Raji (cell line): Measurements from ENCODE around the gene NR1H3.
A peak's percentile ranks its signal among the peaks of the same experiment; 100 is the strongest.

Source experiments
- POLR2A ChIP-seq: IDR thresholded peaks from 2 replicates; pipeline ENCODE4 v1.6.1; 2011; ENCODE audit warnings: low read depth, low read length, control low read depth; ENCODE audit not compliant: insufficient read depth

NR1H3 gene

DNA sequence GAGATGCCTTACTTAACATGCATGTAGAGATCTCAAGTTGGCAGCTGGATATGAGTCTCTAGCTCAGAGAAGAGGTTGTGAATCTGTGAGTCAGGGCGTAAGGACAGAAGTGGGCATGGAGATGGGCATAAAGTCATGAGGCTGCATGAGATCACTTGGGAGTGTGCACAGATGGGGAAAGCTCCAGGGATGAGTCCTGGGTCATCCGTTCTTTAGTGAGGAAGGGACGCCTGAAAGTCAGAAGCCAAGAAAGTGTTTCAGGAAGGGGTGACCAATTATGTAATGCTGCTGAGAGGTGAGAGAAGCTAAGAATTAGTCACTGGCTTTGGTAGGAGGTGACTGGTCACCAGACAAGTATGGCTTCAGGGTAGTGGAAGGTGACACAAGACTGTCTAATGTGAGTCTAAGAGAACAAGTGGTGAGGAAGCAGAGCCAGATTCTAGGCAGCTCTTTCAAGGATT, 15.9 kb upstream of the NR1H3 start:
- TF ChIP-seq POLR2A: no peak

DNA sequence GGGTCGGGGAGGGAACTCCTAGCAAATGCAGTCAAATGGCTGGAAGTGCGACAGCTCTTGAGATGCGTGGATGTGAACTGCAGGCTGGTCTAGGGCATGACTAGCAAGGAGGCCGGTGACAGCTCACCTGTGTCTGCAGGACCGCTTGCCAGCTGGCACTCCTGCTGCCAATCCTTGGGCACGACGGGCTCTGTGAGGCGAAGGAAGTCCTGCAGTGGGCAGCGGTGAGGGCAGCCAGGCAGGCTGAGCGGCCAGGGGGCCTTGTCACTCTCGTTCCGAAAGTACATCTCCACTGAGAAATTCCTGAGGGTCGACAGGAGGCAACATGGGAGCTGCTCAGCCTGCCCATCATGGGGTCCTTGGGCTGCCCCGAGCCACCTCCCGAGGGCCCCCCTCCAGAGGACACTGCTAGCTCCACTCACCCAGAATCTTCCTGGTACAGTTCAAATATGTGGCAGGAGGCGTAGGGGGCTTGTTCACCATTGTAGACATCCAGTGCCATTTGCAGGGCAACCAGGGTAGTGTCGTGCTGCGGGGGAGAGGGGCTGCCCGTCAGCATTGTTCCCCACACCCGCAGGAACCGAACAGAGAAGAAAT, 15.1 kb upstream of the NR1H3 start:
- no peak for TF ChIP-seq POLR2A

DNA sequence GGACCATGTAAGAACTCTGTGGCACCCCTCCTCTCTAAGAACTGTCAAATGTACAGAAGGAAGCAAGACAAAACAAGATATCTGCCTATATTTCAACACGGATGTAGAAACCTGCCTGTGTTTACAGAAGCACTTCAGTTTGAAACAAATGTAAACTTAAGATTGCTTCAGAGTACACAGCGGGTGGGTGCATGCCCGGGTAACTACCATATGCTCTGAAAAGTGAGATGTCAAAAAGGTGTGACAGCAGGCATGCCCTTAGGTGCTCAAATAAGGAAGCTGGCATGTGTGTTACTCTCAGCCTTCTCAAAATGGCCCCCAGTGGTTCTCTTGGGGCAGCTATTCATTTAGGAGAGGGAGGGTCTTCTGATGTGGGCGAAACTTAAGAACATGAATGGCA, 14.3 kb upstream of the NR1H3 start:
- TF ChIP-seq POLR2A: no peak

DNA sequence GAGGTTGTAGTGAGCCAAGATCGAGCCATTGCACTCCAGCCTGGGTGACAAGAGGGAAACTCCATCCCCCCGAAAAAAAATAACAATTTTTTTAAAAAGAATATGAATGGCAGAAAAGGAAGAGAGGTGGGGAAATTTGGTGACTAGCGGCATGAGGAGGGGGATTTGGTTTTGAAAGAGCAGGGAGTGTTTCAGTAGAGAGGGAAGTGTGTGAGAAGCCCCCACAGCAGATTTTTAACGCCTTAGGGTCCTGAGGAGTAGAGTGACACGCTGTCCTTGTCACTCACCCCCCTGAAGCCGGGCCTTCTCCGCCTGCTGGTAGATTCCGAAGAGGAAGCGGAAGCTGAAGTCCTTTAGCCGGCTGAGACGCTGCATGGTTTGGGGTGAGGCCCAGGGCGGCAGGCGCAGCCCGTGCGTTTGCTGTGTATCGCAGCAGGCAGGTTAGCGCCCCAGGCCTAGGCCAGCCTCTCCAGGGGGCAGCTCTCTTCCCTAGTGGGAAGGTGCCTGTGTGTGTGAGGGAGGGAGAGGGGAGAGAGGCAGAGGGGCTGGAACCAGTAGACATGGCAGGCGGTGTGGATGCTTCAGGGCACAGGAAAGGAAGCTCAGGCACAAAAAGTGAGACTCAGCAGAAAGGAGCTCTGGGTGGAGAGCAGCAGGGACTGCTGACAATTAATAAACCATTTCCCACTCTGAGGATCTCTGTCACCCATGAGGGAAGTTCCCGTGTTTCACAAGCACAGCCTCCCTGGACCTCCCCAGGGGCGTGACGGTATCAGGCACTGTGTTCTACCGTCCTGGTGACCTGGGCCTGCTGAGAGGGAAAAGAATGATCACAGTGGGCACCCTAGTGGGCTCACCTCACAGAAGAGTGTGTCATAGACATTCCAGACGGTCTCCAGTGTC, 13.1 kb upstream of the NR1H3 start:
- no peak for TF ChIP-seq POLR2A

DNA sequence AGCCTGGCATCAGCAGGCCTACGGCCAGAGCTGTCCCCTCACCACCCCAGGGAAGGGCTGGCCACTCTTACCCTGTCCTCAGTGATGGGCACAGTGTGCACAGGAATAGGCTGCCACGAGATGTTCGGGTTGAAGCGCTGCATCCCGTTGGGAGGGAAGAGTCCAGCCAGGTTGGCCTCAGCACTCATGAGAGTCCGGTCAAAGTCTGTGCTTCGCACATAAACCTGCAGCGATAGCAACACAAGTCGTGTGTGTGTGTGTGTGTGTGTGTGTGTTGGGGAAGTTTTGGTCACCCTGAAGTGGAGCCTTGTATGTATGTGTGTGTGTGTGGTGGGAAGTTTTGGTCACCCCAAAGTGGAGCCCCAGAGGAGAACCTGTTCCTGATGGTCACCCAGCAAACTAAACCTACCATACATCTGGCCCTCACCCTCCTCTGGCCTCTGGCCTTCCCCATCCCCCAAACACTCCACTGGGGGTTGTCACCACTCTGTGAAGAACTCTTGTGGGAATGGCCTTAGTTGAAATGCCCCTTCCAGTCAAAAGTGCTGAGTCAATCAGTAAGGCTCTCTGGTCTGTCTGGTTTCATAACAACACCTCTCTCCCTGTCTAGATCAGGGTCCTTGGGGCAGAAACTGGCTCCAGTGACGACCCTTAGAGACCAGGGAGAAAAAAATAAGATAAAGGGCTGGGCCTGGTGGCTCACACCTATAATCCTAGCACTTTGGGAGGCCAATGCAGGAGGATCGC, 12.0 kb upstream of the NR1H3 start:
- no peak for TF ChIP-seq POLR2A

DNA sequence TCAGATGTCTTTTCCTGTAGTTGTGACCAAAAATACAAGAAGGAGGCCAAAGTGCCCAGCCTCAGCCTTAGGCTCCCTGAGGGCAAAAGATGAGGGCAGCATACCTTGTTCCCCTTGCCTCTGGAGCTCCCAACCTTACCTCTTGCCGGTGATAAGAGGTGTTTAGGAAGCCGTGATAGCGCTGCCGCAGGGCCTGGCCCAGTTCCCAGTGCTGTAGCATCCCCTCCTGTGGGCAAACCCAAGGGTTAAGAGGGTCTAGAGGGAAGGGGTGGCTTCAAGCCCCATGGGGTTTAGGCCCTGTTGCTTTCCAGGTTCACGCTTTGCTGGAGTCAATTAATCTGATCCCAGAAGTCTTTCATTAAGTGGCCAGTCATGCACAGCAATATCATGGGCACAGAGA, 10.3 kb upstream of the NR1H3 start:
- TF ChIP-seq POLR2A: no peak

DNA sequence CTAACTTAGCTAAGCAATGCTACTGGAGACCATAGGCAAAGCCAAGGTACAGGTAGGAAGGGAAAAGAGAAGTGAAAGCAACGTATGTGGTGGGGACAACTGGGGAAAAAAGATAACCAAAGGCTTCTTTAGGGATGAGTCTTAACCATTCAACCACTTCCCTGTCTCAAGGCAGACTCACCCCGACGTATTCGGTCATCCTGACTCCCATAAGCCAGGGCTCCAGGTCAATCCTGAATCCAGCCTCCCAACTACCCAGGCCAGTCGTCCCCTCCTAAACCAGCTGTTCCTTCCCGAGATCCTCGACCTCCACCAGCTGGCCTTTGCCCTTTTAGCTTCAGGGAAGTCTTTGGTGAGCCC, 9.5 kb upstream of the NR1H3 start:
- no peak for TF ChIP-seq POLR2A

DNA sequence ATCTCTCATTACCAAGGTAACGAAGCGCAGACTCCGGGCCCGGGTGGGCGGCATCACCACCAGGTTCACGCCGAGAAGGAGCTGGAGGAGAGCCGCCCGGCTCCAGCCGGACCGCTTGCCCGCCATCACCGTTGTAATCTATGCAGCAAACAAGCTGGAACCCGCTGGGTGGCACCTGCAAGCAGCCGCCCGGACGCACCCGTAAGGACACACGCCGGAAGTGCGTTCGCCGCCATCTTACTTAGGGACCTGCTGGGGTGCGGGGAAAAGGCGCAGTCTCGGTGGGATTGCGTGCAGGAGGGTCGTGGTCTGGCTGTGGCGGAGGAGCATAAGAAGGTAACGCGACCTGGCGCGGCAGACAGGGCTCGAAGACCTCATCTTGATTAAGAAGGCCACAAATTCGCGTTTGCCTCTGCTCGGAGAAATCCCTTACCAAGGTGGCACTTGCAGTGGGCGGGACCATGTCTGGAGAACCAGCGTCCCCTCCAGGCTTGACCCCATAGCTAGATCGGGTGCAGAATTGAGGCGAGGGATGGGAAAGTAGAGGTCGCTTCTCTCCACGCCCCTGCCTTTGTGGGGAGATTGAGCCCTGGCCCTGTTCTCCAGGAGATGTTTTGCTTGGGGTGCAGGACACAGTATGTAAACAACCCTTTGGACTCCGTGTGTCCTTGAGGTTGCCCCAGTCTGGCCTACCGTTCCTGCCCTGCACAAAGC, 9.0 kb upstream of the NR1H3 start, which contains the start of gene ACP2:
Gene ACP2 (minus strand): TSS at position 151 of the 714 bp plus-strand sequence. CDS start 25 bp downstream, at position 126.
- TF ChIP-seq POLR2A: peak; percentile 98

DNA sequence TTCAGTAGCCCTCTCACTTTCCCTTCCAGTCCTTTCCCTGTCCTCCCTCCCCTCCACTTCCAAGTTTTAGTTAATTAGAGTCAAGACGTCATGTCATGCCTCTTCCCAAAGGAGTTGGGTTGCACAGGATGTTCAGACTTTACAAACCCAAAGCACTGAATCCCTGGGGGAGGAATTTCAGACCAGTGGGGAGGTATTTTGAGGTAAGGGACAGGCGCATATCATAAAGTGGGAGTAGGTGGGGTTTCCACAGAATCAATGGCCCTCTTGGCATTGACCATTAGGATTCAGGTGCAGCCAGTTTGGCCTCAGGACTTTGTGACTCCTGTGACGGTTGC, 8.4 kb upstream of the NR1H3 start:
- no peak for TF ChIP-seq POLR2A

DNA sequence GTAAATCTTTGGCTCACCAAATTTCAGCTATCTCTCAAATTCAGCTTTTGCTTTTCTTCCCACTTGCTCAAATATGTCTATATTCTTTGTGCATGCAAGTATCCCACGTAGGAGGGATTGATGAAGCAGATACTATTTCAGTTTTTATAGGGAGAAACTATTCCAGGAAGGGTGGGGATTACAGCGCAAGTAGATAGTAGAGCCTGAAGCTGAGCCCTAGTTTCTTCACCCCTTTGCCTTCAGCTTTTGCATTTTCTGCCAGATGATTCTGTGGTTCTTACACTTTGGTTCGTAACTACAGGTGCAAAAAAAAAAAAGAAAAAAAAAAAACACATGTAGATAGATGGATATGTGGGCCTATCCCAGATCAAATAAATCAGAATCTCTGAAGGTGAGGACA, 6.0 kb upstream of the NR1H3 start:
- no peak for TF ChIP-seq POLR2A

DNA sequence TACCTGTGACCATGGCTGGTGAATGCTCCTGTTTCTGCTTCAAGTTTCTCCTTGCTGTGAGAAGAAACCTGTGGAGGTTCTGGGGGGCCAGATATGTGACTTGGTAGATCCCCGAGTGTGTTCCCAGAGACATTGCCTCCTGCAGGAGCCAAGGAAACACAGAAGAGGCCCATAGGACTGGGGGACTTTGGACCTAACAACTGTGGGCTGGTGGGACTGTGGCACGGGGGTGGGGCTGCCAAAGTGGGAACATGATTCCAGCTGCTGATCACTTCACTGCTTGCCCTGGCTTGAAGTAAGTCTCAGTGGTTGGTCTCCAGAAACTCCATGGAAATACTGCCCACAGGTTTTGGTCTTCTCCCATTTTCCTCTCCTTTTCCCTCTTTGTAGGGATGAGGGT, 4.1 kb upstream of the NR1H3 start:
- no peak for TF ChIP-seq POLR2A

DNA sequence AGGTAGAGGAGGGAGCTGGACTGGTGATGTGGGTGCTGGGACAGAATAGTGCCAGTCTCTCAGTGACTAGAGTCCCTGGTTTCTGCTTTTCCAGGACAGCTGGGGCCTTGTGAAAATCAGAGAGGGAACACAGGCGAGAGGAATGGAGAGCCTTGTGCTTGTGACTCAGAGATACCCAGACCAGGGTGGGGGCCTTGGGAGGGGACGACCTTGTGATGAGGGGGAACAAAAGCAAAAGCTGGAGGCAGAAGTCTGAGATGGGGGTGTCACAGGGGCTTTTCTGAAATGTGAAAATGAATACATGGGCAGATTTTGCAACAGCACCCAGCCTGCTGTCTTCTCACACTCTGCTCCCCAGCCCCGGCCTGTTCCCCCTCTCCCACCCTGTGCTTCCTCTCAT, 3.4 kb upstream of the NR1H3 start:
- TF ChIP-seq POLR2A: no peak

DNA sequence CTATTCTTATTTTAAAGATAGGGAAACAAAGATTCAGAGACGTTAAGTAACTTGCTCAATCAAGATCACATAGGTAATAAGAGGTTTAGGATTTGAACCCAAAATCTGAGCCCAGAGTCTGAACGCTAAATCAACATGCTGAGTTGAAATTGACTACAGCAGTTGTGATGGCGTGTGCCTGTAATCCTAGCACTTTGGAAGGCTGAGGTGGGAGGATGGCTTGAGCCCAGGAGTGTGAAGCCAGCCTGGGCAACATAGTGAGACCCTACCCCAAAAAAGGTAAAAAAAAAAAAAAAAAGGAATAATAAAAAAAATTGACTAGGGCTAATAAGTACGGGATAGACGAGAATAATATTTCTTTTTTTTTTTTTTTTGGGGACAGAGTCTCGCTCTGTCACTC, 1.4 kb upstream of the NR1H3 start:
- TF ChIP-seq POLR2A: no peak

DNA sequence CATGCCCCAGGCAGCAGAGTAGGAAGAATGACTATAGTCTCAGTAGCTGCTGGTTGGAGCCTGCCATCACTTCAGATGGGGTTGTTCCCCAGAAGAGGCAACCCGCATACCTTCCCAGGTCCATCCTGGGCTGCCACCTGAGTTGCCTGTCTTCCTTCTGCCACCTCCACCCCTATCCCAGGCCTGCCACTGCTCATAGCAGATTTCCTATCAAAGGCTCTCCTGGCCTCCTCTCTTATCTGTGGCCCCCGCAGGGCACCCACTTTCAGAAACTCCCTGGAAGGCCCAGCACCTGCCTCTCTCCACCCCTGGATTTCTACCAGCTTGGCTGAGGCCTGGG, 649 bp upstream of the NR1H3 start:
- TF ChIP-seq POLR2A: no peak

DNA sequence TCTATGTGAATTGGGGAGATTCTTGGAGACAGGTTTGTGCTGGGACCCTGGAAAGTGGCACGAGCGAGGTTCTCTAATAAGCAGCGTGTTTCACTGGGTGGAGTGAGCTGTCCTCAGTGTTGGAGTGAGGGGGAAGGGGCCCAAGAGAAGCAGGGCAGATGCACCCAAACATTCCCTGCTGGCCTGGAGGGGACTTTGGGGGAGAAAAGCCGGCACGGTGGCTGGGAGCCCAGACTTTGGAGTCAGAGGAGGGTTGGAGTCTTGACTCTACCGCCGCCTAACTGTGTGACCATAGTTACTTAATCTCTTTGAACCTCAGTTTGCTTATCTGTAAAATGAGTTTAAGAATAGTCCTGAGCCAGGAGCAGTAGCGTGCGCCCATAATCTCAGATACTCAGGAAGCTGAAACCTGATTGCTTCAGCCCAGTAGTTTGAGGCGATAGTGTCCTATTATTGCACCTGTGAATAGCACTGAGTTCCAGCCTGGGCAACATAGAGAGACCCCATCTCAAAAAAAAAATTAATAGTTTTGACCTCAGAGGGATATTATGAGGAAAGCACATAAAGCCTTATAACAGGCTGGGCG, 614 bp downstream of the NR1H3 start:
- TF ChIP-seq POLR2A: no peak
